IMR-90 (cell line): Measurements from ENCODE around the gene FGF4. TPM values are rescaled to one million over a fixed set of nuclear protein-coding genes. Genes with fewer than 3 reads are reported as not detected.

Experiments
- ATAC-seq: fragments of 200-7000 bp; cut with Tn5 transposase; 2 replicates; pipeline ENCODE4 v1.9.1; 2020; ENCODE audit warnings: low read depth, mild to moderate bottlenecking, moderate library complexity
- Bru-seq: library from RNA; stranded (reverse); fragments of 400-500 nt; gene quantifications from one replicate; lab custom pipeline; 2021; lab: Mats Ljungman, UMichigan
- BruChase-seq, 2 experiments: library from RNA; stranded (reverse); fragments of 400-500 nt; gene quantifications; one replicate each; lab custom pipeline; 2021; lab: Mats Ljungman, UMichigan
- BruUV-seq: library from RNA; stranded (reverse); fragments of 400-500 nt; replicated peaks from 2 replicates; lab custom pipeline; 2021; lab: Mats Ljungman, UMichigan
- CTCF ChIA-PET: fragments of 300-600 bp; formaldehyde crosslinking; extraction: SDS; loops from one replicate; lab custom pipeline; 2021; ENCODE audit warnings: antibody characterized with exemption; lab: Yijun Ruan, JAX
- POLR2A ChIA-PET: fragments of 300-600 bp; sonication (Branson Sonifier 250); formaldehyde crosslinking; loops from one replicate; lab custom pipeline; 2022; ENCODE audit warnings: antibody characterized with exemption; ENCODE audit not compliant: unreplicated experiment; lab: Charles Lee
- DNase-seq: peaks from one replicate; pipeline ENCODE4 v3.0.0; 2013
- H2AFZ ChIP-seq: replicated peaks from 2 replicates; pipeline ENCODE3; 2013; ENCODE audit warnings: low read length, mild to moderate bottlenecking; ENCODE audit not compliant: poor library complexity
- H2AK5ac ChIP-seq: 2 replicates; pipeline ENCODE4 v1.6.1; 2013; ENCODE audit warnings: low read depth, low read length, inconsistent platforms
- H2AK9ac ChIP-seq: replicated peaks from 2 replicates; pipeline ENCODE3; 2013; ENCODE audit warnings: mild to moderate bottlenecking, low read depth, low read length, moderate library complexity; ENCODE audit not compliant: poor library complexity
- H2BK120ac ChIP-seq: 2 replicates; pipeline ENCODE4 v1.6.1; 2013; ENCODE audit warnings: low read depth, low read length, inconsistent platforms
- H2BK15ac ChIP-seq: 3 replicates; pipeline ENCODE4 v1.6.1; 2013; ENCODE audit warnings: low read depth, low read length, inconsistent platforms
- H2BK20ac ChIP-seq: 2 replicates; pipeline ENCODE4 v1.6.1; 2013; ENCODE audit warnings: low read depth, mild to moderate bottlenecking, inconsistent platforms, low read length, moderate library complexity
- H2BK5ac ChIP-seq: 2 replicates; pipeline ENCODE4 v1.6.1; 2013; ENCODE audit warnings: mild to moderate bottlenecking, low read depth, low read length, inconsistent platforms; ENCODE audit not compliant: poor library complexity, severe bottlenecking
- H3K14ac ChIP-seq: replicated peaks from 2 replicates; pipeline ENCODE4 v1.6.1; 2013; ENCODE audit warnings: low read depth, low read length, inconsistent platforms
- H3K18ac ChIP-seq: 2 replicates; pipeline ENCODE4 v1.6.1; 2013; ENCODE audit warnings: low read depth, low read length, control low read depth
- H3K23ac ChIP-seq: 2 replicates; pipeline ENCODE4 v1.6.1; 2013; ENCODE audit warnings: low read depth, low read length, inconsistent platforms
- H3K27ac ChIP-seq: 2 replicates; pipeline ENCODE4 v1.5.1; 2013; ENCODE audit warnings: mild to moderate bottlenecking, control low read depth, low read length; ENCODE audit not compliant: insufficient read depth
- H3K27me3 ChIP-seq: 2 replicates; pipeline ENCODE4 v1.6.1; 2013; ENCODE audit warnings: low read length; ENCODE audit not compliant: control insufficient read depth, insufficient read depth
- H3K36me3 ChIP-seq: 2 replicates; pipeline ENCODE4 v1.6.1; 2013; ENCODE audit warnings: low read length, mixed read lengths; ENCODE audit not compliant: control insufficient read depth, insufficient read depth
- H3K4ac ChIP-seq: 2 replicates; pipeline ENCODE4 v1.6.1; 2013; ENCODE audit warnings: low read depth, low read length, inconsistent platforms
- H3K4me1 ChIP-seq: 2 replicates; pipeline ENCODE4 v1.6.1; 2013; ENCODE audit warnings: low read length, mixed read lengths; ENCODE audit not compliant: control insufficient read depth, insufficient read depth
- H3K4me2 ChIP-seq: 2 replicates; pipeline ENCODE4 v1.6.1; 2013; ENCODE audit warnings: low read depth, mild to moderate bottlenecking, control low read depth, low read length, moderate library complexity
- H3K4me3 ChIP-seq: 2 replicates; pipeline ENCODE4 v1.5.1; 2013; ENCODE audit warnings: low read depth, mild to moderate bottlenecking, control low read depth, low read length, moderate library complexity; ENCODE audit not compliant: insufficient read depth
- H3K56ac ChIP-seq: 2 replicates; pipeline ENCODE4 v1.6.1; 2013; ENCODE audit warnings: low read length, inconsistent platforms; ENCODE audit not compliant: insufficient read depth; ENCODE audit errors: extremely low read depth
- H3K79me1 ChIP-seq, 2 experiments: 2 replicates each; pipeline ENCODE4 v1.6.1; 2013; ENCODE audit warnings: low read length in 2 of 2, inconsistent platforms in 1 of 2, low read depth in 1 of 2
- H3K9ac ChIP-seq: 2 replicates; pipeline ENCODE4 v1.6.1; 2013; ENCODE audit warnings: low read depth, low read length, control low read depth
- H3K9me1 ChIP-seq: 2 replicates; pipeline ENCODE4 v1.6.1; 2013; ENCODE audit warnings: low read length, inconsistent platforms; ENCODE audit not compliant: insufficient read depth
- H3K9me3 ChIP-seq: 2 replicates; pipeline ENCODE4 v1.6.1; 2013; ENCODE audit warnings: low read length; ENCODE audit not compliant: control insufficient read depth, insufficient read depth
- H4K20me1 ChIP-seq: 2 replicates; pipeline ENCODE4 v1.6.1; 2013; ENCODE audit warnings: low read length, inconsistent platforms; ENCODE audit not compliant: insufficient read depth
- H4K5ac ChIP-seq: 2 replicates; pipeline ENCODE4 v1.6.1; 2013; ENCODE audit warnings: mild to moderate bottlenecking, low read depth, low read length, control low read depth
- H4K8ac ChIP-seq, 2 experiments: 2 replicates each; pipeline ENCODE4 v1.6.1; 2013; ENCODE audit warnings: low read depth in 2 of 2, low read length in 2 of 2, control low read depth in 1 of 2, inconsistent platforms in 1 of 2
- H4K91ac ChIP-seq: 2 replicates; pipeline ENCODE4 v1.6.1; 2013; ENCODE audit warnings: low read depth, low read length, inconsistent platforms; ENCODE audit not compliant: insufficient read depth
- CHD1 ChIP-seq: IDR thresholded peaks from 2 replicates; pipeline ENCODE4 v1.6.1; 2012; ENCODE audit warnings: low read depth, low read length, improper control_type of control experiment
- FOS ChIP-seq: fragments of 150-350 bp; IDR thresholded peaks from 2 replicates; pipeline ENCODE4 v1.6.1; 2016; ENCODE audit warnings: low read depth, low read length
- MAZ ChIP-seq: IDR thresholded peaks from 2 replicates; pipeline ENCODE4 v1.6.1; 2012; ENCODE audit warnings: low read depth, mild to moderate bottlenecking, low read length, improper control_type of control experiment, moderate library complexity, borderline replicate concordance
- MXI1 ChIP-seq: IDR thresholded peaks from 2 replicates; pipeline ENCODE4 v1.6.1; 2012; ENCODE audit warnings: low read depth, mild to moderate bottlenecking, low read length, moderate library complexity, borderline replicate concordance
- NFE2L2 ChIP-seq: fragments of 150-350 bp; IDR thresholded peaks from 2 replicates; pipeline ENCODE4 v1.6.1; 2016; ENCODE audit warnings: low read depth, mild to moderate bottlenecking, low read length
- RAD21 ChIP-seq: IDR thresholded peaks from 2 replicates; pipeline ENCODE4 v1.6.1; 2012; ENCODE audit warnings: low read length, improper control_type of control experiment
- RCOR1 ChIP-seq: IDR thresholded peaks from 2 replicates; pipeline ENCODE4 v1.6.1; 2012; ENCODE audit warnings: mild to moderate bottlenecking, low read length, improper control_type of control experiment; ENCODE audit not compliant: insufficient replicate concordance
- RFX5 ChIP-seq: IDR thresholded peaks from 2 replicates; pipeline ENCODE4 v1.8.0; 2012; ENCODE audit warnings: low read depth, mild to moderate bottlenecking, low read length, moderate library complexity
- WGBS, 2 experiments: methylation state at CpG; one replicate each; pipeline versions ENCODE4 v1.1.5 to v1.1.7; 2013; ENCODE audit warnings: missing lambda C conversion rate in 2 of 2; ENCODE audit not compliant: insufficient read length in 1 of 2; ENCODE audit errors: extremely low coverage in 2 of 2; 5-methylcytosine and 5-hydroxymethylcytosine counted together
- dilution Hi-C: fragments of 300-500 bp; cut with HindIII; formaldehyde crosslinking; loops from one replicate; pipeline ENCODE4 v1.14.3; 2018; ENCODE audit warnings: low sequenced_read_pairs; ENCODE audit not compliant: unreplicated experiment
- in situ Hi-C: fragments of 300-500 bp; cut with MboI; formaldehyde crosslinking; loops from 3 replicates; pipeline ENCODE4 v1.14.3; 2019; ENCODE audit warnings: low sequenced_read_pairs, inconsistent platforms, mixed read lengths
- intact Hi-C: fragments of 100-400 bp; cut with micrococcal nuclease; formaldehyde crosslinking; loops from 2 replicates; pipeline ENCODE4 v1.10.0; 2022
- long read RNA-seq: library from polyadenylated mRNA; unstranded; transcript quantifications from one replicate; pipeline ENCODE4 v2.0.0, GENCODE V29; 2021; ENCODE audit not compliant: unreplicated experiment
- polyA plus RNA-seq, 3 experiments: library from polyadenylated mRNA; depleted of rRNA; stranded (reverse); fragments of >200 nt; gene quantifications; 2 replicates each; pipeline ENCODE4 v1.2.3, GENCODE V29; 2012; ENCODE audit warnings: low replicate concordance in 1 of 3
- total RNA-seq: library from RNA; depleted of rRNA; stranded (reverse); fragments of >200 nt; gene quantifications from 2 replicates; pipeline ENCODE4 v1.2.3, GENCODE V29; 2012; rRNA removed
- TF ChIP-seq, protein P1 (sequence below): fragments of 150-350 bp; IDR thresholded peaks from 2 replicates; pipeline ENCODE4 v1.6.1; 2016; ENCODE audit warnings: low read depth, mild to moderate bottlenecking, low read length, moderate library complexity, borderline replicate concordance
- TF ChIP-seq, protein P2 (sequence below): fragments of 150-350 bp; IDR thresholded peaks from 2 replicates; pipeline ENCODE4 v1.6.1; 2017; ENCODE audit warnings: mild to moderate bottlenecking, antibody characterized with exemption, low read length, low read depth

FGF4 gene
- total RNA-seq (not detected in 2 replicates), polyA plus RNA-seq (2012; rRNA removed) (not detected in 2 replicates), Bru-seq, nascent RNA (not detected), BruChase-seq, experiment 1, labeled RNA remaining after a 6-hour chase (not detected), BruChase-seq, experiment 2, labeled RNA remaining after a 2-hour chase (not detected)
- not detected in 2 replicates for polyA plus RNA-seq (2012; cell fraction: cytosol; rRNA removed)
- polyA plus RNA-seq (2012; cell fraction: nucleus; rRNA removed; ENCODE audit: low replicate concordance) = not detected in 2 replicates
- long read RNA-seq = 0 reads

DNA sequence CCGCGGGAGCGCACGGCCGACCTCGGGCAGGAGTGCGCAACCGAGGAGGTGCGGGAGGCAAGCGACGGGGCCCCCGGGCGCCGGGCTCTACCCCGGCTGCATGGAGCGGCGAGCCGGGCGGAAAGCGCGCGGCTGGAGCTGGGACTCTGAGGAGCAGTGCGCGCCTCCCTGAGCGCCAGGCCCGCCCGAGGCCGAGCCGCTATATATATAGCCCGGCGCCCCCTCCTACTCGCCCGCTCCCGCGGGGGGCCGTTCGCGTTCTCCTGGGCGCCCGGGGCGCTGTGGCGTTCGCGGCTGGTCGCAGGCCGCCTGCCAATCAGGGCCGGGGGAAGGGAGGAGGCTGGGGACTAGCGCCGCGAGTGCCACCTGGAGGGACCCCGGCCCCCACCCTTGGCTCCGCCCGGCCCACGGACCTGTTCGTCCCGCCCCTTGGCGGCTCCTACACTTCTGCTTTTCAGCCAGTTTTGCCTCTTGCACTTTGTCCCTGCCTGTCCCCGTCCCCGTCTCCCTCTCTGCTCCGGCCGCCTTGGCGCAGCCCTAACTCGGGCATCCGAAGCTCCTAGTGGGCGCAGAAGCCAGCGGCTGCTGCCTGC lies at the start of gene FGF4:
TSS of gene FGF4 (minus strand) at position 179 of the 593 bp plus-strand sequence. CDS start 257 bp downstream, outside the sequence.
- Histone ChIP-seq H2AK9ac (no peak within 1 kb of the TSS), H3K27ac (no peak within 1 kb of the TSS), H2BK5ac (no peak within 1 kb of the TSS), H4K5ac (no peak within 1 kb of the TSS), H3K23ac (no peak within 1 kb of the TSS), H3K36me3 (no peaks in the 10 kb centered on the region), H3K56ac (no peak within 1 kb of the TSS), H3K18ac (no peak within 1 kb of the TSS), H2BK15ac (no peak within 1 kb of the TSS), H2BK120ac (no peak within 1 kb of the TSS), H3K9ac (no peak within 1 kb of the TSS), H2AFZ (peak within 1 kb of the TSS; percentile 19), H3K4me3 (no peak within 1 kb of the TSS), H4K8ac (no peak within 1 kb of the TSS), H2AK5ac (no peak within 1 kb of the TSS), H3K27me3 (peaks cover 86% of the 10 kb centered on the region), H3K9me1 (no peaks in the 10 kb centered on the region), H4K20me1 (no peaks in the 10 kb centered on the region; the same call in 1 of the 2 replicates), H3K4ac (no peak within 1 kb of the TSS), H2BK20ac (no peak within 1 kb of the TSS), H3K14ac (no peak within 1 kb of the TSS), H3K4me1 (no peaks in the 10 kb centered on the region), H3K4me2 (no peak within 1 kb of the TSS), H3K9me3 (peaks cover 2% of the 10 kb centered on the region; the same call in 1 of the 2 replicates), H4K91ac (no peak within 1 kb of the TSS), H3K79me1 (no peaks in the 10 kb centered on the region)
- TF ChIP-seq MAZ = no peak
- no peak for TF ChIP-seq RFX5
- no peak for TF ChIP-seq MXI1
- TF ChIP-seq FOS = no peak
- no peak for TF ChIP-seq RCOR1
- TF ChIP-seq, protein P1, sequence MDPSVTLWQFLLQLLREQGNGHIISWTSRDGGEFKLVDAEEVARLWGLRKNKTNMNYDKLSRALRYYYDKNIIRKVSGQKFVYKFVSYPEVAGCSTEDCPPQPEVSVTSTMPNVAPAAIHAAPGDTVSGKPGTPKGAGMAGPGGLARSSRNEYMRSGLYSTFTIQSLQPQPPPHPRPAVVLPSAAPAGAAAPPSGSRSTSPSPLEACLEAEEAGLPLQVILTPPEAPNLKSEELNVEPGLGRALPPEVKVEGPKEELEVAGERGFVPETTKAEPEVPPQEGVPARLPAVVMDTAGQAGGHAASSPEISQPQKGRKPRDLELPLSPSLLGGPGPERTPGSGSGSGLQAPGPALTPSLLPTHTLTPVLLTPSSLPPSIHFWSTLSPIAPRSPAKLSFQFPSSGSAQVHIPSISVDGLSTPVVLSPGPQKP = no peak
- TF ChIP-seq RAD21 = no peak
- no peak for TF ChIP-seq NFE2L2
- TF ChIP-seq, protein P2, sequence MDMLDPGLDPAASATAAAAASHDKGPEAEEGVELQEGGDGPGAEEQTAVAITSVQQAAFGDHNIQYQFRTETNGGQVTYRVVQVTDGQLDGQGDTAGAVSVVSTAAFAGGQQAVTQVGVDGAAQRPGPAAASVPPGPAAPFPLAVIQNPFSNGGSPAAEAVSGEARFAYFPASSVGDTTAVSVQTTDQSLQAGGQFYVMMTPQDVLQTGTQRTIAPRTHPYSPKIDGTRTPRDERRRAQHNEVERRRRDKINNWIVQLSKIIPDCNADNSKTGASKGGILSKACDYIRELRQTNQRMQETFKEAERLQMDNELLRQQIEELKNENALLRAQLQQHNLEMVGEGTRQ = no peak
- no peak for TF ChIP-seq CHD1
- no peak for DNase-seq
- 4% methylated on average over 21 of the region's 66 CpGs; no CpG with 5 or more reads in 1 of the 2 experiments for WGBS, 2 experiments
- in situ Hi-C loops = no loop called here
- ChIA-PET POLR2A (no interaction called here), CTCF (no interaction called here)
- no TSS peak for BruUV-seq
- dilution Hi-C loops = no loop called here
- intact Hi-C loops = no loop called here
- no peak for ATAC-seq
